NK-92 (cell line): ENCODE measurements around the gene MAN2B1.
"Not testable (repeated sequence)": the region's sequence is repeated elsewhere in the genome, so short reads cannot be mapped to it uniquely, and the experiment has no call there.

Experiments
- DNase-seq: peaks from one replicate; lab custom pipeline; 2025; ENCODE audit not compliant: unreplicated experiment; lab: John Stamatoyannopoulos, UW

MAN2B1 gene

DNA sequence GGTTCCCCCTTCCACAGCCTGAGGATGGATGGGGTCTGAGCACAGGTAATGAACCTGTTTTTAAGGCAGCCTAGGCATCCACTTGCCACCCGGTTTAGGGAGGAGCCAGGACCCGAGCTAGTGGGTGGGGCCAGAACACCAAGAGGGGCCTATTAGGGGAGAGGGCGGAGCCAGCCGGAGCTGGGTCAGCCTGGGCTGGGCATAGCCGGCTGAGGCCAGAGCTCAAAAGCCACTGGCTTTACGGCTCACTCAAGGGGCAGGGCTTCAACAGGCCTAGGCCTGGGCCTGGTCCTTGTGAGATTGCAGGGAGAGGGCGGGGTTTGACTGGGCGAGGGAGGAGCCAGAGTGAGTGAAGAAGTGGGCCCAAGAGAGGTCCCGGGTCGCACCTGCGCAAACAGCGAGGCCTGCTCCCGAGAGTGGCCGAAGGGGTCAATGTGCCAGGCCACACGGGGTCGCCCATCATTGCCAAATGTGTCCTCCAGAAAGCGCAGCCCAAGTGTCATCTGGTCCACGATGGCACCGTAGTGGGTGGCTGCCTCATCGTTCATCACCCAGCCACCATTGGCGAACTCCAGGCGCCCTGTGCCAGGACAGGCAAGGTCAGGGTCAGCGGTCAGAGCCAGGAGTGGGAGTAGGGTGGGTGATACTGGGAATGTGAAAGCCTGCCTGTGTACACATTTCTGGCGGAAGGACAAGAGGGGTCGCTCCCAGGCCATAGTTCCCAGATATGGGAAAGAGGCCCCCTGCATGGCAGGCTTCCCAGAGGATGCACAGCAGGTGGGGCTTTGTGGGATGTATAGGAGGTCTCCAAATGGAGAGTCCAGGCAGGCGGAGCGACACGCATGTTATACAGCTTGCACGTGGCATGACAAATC, 1.9 kb downstream of the MAN2B1 start:
- no peak for DNase-seq

DNA sequence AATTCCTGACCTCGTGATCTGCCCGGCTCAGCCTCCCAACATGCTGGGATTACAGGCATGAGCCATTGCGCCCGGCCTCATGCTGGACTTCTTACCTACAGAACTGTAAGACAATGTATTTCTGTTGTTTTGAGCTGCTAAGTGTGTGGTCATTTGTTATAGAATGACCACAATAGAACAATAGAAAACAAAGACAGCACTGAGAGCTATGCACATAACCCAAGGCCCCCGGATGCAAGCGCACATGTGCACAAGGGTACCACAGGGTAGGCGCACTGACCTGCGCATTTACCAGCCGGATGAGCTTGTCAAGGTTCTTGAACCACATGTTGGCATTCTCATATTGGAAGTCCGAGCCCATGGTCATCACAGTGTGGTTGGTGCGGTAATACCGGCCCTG, 5.6 kb downstream of the MAN2B1 start:
- no peak for DNase-seq

DNA sequence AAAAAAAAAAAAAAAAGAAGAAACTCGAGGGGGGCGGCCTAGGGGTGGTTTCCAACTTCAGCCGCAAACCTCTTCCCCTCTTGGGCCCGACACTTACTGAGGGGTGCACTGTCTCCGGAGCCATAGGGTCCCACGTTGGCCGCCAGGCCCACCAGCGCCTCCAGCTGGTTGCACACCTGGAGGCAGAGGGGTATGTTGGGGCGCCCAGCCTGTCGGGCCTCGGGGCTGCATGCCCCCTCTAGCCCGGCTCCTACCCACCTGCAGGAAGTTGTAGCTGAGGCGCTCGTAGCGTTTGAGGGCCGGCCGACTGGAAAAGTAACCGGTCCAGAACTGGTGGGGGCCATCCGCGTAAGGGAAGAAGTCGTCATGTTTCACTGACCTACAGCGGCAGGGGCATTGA, 8.6 kb downstream of the MAN2B1 start:
- DNase-seq = no peak

DNA sequence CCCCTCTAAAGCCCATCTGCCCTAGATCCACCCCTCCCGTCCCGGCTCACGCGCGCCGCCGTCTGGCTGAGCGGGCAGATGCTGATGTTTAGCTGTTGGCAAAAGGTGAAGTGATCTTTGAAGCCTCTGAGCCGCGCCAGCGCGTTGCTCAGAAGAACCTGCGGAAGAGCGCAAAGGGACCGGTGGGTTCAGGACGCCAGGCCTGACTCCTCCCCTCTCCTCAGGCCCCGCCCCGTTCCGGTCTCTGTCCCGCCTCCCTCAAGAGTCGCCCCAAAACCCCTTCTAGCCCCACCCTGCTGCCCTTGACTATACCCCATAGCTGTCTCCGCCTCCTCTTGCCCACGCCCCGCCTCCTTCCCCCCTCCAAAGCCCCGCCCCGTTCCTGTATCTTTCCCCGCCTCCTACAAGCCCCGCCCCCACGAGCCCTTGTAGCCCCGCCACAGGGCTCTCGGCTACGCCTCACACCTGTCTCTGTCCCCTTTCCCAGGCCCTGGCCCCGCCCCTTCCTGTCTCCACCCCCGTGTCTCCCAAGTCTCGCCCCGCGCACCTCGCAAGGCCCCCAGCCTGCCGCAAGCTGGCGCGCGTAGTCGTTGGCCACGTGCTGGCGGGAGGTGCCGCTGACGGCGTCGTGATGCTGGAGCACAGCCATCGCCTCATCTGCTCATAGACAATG, 9.5 kb downstream of the MAN2B1 start:
- DNase-seq = no peak

DNA sequence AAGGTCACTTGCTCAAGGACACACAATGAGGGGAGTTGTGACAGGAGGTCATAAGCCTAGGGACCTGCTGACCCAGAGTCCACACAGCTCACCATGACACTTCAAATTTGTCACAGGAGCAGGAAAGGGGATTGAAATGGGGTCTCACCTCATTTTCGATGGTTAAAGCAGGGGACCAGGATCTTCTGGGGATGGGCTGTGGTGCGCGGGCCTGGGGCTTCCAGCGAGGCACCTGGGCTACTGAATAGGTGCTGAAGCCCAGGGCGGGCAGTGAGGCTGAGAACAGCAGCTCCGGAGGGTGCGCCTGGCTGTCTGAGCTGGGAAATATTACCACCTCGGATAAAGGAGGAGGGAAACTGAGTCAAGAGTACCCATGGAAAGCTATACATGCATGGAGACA, 11.0 kb downstream of the MAN2B1 start:
- no peak for DNase-seq

DNA sequence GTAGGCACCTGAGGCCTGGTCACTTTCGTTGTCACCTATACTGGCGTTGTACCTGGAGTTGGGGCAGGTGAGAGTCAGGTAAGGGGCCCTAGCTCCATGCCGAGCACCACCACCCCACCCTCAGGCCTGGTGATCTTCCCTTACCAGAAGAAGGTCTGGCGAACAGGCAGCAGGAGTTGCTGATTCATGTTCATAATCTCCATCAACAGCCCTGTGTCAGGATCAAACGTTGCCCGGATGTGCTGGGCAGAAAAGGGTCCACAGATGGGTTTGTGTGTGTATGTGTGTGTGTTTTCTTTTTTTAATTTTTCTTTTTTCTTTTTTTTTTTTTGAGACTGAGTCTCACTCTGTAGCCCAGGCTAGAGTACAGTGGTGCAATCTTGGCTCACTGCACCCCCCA, 14.3 kb downstream of the MAN2B1 start:
- DNase-seq = no peak

DNA sequence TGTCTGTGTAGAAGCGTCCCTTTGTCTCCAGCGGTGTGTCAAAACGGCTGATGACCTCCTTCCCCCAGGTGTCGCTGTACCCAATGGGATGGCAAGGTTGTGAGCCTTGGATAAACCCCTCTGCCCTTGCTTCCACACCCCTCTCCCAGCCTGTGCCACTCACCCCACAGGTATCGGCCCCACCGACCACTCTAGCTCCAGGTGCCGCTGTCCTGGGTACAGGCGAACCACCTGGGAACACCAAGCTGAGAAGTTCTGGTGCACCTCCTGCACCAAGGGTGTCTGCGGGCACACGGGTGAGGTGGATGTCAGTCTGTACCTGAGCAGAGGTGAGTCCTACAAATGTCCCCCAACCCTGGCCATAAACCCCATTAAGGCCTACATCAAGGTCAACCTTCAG, 16.6 kb downstream of the MAN2B1 start:
- DNase-seq = no peak

DNA sequence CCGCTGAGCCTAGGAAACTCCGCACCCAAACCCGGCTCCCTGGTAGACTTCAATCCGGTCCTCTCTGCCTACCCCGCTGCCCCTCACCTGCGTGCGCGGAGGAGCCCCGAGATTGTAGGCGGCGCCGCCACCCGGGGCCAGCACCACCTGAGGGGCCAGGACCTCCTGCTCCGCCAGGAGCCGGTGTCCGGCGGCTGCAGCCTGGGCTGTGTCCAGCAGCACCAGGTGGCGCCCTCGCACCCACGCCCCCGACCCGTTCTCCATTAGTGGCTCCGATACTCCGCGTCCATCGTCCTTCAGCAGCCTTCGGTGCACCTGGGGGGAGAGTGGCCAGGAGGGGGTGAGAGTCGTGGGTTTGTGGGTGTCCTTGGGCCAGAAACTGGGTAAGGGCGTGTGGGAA, 18.5 kb downstream of the MAN2B1 start:
- no peak for DNase-seq

DNA sequence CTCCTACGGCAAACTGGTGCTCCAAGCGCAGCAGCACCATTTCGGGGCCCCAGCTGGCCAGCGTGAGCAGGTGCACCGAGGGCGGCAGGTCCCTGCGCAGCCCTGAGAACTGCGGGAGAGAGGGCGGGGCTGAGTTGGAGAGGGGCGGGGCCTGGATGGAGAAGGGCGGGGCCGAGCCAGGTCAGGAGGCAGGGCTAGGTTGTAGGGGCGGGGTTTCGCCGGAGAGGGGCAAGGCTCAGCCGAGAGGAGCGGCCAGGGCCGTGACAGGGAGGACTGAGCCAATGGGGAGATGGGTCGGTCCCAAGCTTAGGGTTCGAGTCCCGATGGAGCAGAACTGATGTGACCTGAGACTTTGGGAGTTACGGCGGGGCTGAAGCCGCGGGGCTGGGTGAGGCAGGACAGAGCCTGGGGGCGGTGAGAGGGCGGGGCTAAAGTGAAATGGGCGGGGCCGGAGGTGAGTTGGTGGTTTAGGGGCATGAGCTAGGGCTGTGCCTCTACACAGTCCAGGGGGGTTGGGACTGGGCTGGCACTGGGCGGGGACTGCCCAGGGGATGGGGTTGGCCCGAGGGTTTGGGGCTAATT, 19.0 kb downstream of the MAN2B1 start:
- no peak for DNase-seq

DNA sequence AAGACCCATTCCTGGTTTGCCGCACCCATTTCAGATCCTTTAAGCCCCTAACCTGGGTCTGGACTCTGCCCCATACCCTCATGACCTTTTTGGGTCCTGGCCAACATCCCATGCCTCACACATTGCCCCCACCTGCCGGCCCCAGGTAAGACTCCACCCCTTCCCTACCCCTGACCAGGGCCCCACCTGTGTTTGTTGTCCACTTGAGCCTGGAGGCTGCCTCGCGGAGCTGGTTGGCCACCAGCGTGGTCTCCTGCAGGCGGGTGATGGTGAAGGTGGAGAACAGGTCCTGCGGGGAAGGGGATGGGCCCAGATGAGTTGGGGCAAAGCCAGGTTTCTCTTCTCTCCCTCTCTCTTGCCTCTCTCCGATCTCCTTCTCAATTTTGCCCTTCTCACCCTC, 19.5 kb downstream of the MAN2B1 start:
- DNase-seq = no peak

DNA sequence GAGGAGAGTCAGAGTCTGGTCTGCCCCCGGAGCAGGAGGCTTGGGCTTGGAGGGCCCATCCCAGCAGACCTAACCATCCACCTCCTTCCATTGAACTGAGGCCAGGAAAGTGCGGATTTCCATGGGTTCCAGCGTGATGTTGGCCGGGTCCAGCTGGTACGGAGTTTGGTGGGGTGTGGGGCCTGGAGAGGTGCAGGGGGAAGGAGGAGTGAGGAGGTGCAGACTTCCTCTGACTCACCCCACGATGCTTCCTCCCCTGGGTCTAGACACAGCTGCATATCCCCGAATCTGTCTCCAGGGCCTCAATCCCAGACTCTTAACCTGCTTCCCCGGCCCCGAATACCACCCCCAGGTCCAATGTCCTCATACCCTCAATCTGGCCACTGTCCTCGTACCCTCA, 20.0 kb downstream of the MAN2B1 start:
- DNase-seq = no peak

DNA sequence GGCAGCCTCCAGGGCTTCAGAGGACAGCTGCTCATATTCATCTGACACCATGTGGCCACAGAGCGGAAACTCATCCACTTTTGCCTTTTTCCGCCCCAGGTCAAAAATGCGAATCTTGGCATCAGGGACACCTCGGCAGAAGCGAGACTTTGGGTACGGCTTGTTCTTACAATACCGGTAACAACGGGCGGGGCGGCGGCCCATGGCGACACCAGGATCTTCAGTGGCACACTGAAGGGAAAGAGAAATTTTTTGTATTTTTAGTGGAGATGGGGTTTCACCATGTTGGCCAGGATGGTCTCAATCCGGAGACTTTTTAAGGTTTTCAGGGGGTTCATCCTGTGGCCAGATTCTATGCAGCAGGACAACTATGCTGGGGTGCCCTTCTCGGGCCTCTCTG, 22.8 kb downstream of the MAN2B1 start:
- not testable (repeated sequence) for DNase-seq

DNA sequence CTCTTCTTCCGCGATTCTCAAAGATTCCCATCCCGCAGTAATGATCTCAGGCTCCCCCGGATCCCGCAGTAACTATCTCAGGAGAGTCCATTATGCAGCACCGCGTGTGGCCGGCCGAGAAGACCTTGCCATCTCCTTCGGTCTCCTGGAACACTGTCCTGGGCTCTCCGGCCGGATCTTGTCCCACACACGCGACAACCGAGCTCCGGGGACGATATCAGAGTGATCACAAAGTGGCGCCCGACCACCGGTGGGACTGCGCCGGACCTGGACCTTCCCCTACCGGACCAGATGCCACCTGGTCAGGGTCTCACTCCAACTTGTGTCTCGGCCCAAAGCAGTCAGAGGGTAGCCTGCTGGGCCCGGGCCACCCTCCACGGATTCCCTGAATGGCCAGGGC, 24.0 kb downstream of the MAN2B1 start:
- DNase-seq = no peak

DNA sequence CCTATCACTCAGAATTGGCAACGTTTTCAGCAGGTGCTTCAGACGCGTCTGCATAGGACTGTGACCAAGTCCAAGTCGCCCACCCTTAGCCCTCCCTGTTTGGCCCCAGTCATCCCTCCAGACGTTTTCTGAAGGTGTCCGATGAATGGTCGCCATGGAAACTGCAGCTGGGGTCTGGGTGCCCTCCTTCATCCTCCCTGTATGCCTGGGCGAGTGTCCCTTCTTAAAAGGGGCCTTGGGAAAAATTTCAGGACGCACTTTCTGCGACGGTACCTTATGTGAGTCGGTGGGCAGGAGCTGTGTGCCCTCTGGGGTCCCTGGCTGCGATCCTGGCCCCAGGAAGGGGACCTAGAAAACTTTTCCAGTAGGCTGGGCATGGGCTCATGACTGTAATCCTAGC, 25.1 kb downstream of the MAN2B1 start:
- DNase-seq = no peak

DNA sequence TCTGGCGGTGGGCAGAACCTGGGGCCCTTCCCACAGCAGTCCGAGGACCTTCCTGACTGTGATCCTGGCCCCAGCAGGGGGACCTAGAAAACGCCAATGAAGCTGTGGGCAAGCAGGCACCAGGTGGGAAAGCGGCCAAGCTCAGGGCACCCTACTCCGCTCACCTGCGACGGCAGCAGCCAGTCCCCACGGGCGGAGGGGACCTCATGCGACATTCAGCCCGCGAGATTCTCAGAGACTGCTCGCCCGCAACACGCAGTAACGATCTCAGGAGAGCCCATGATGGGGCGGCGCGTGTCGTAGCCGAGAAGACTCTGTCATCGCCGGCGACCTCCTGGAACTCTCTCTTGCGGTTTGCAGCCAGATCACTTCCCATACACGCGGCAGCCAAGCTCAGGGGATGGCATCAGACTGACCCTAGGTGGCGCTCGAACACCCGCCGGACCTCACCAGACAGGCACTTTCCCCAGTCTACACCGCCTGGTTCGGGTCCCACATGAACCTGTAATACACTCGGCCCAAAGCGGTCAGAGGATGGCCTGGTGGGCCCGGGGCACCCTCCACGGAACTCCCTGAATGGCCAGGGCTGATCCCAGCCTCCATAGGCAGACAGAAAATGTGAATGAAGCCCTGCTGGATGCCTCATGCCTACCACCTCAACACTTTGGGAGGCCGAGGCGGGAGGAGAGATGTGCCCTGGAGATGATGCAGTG, 26.5 kb downstream of the MAN2B1 start:
- no peak for DNase-seq

DNA sequence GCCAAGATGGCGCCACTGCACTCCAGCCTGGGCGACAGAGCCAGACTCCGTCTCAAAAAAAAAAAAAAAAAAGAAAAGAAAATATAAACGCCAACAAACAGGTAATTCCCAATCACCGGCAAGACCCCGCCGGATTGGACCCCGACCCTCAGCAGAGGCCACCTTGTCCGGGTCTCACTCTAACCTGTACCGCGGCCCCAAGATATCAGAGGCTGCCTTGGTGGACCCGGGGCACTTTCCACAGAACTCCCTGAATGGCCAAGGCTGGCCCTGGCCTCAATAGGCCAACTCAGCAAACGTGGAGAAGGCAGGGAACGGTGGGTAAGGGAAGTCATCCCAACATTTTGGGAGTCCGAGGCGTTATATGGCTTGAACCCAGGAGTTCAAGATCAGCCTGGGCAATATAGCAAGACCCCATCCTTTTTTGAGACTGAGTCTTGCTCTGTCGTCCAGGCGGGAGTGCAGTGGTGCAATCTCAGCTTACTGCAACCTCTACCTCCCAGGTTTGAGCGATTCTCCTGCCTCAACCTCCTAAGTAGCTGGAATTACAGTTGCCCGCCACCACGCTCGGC, 27.8 kb downstream of the MAN2B1 start:
- no peak for DNase-seq

DNA sequence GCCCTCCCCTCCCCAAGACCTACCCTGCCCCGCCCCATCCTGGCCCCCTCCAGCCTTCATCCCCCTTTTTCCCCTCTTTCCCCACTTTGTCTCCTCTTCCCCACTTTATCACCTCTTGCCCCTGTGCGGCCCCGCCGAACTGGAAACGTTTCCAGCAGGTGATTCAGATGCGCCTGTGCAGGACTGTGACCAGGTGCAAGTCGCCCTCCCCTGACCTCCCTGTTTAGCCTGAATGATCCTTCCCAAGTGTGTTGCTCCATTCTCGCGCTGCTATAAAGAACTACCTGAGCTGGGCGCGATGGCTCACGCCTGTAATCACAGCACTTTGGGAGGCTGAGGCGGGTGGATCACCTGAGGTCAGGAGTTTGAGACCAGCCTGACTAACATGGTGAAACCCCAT, 29.9 kb downstream of the MAN2B1 start:
- no peak for DNase-seq

DNA sequence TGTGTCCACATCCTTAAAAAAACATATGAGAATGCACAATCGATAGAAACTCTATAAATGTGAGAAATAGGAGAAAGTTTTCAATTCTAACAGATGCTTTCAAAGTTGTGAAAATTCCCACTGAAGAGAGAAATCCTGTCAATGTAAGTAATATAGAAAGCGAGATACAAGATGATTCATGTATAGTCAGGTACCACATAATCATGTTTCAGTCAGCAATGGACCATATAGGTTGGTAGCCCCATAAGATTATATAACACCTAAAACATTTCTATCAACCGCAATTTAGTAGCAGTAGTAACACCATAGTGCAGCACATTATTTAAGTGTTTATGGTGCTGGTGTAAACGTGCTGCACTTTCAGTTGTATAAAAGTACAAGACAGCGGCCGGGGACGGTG, 37.3 kb downstream of the MAN2B1 start:
- DNase-seq = no peak

DNA sequence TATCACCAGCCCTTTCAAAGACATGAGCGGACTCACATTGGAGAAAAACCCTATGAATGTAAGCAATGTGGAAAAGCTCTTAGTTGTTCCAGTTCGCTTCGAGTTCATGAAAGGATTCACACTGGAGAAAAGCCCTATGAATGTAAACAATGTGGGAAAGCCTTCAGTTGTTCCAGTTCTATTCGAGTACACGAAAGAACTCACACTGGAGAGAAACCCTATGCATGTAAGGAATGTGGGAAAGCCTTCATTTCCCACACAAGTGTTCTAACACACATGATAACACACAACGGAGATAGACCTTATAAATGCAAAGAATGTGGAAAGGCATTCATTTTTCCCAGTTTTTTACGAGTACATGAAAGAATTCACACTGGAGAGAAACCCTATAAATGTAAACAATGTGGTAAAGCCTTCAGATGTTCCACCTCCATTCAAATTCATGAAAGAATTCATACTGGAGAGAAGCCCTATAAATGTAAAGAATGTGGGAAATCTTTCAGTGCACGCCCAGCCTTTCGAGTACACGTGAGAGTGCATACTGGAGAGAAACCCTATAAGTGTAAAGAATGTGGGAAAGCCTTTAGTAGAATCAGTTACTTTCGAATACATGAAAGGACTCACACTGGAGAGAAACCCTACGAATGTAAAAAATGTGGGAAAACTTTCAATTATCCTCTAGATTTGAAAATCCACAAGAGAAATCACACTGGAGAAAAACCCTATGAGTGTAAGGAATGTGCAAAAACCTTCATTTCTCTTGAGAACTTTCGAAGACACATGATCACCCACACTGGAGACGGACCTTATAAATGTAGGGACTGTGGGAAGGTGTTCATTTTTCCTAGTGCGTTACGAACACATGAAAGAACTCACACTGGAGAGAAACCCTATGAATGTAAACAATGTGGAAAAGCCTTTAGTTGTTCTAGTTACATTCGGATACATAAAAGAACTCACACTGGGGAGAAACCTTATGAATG, 38.2 kb downstream of the MAN2B1 start:
- DNase-seq = no peak

DNA sequence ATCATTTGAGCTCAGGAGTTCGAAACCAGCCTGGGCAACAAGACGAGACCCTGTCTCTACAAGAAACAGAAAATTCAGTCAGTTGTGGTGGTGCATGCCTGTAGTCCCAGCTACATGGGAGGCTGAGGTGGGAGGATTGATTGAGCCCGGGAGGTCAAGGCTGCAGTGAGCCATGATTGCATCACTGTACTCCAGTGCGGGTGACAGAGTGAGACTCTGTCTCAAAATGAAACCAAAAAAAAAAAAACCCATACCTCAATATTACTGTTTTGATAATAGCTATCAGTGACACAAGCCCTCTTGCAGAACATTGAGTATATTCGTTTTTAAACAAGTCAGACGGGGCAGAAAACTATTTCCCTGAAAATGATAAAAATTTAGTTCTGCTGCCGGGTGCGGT, 39.6 kb downstream of the MAN2B1 start:
- DNase-seq = no peak
